ENCODE results near the gene ZMAT2.
"Not testable (repeated sequence)": the region's sequence is repeated elsewhere in the genome, so short reads cannot be mapped to it uniquely, and the experiment has no call there.

Gene ZMAT2

DNA sequence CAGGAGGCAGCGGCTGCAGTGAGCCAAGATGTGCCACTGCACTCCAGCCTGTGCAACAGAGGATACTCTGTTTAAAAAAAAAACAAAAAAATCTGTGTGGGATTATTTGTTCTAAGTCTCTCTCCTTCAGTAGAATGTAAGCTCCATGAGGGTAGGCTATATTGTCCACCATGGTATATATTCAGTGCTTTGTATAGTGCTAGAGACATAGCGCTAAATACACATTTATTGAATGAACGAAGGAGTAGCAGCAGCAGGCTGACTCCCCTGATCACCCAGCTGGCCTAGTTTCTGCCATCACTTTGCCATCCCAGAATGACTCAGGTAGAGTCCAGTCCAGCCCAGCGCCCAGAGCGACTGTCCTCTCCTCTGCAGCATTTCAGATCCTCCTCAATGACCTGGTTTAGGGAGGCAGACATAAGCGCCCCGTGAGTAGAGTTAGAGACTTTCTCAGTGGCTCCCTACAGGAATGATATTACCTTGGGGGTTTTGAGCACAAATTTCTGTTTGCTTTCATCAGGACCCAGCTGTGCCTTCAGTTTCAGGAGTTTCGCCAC, 9.8 kb upstream of the ZMAT2 start:
- Mint-ChIP-seq H3K27ac (peak overlapping the region; percentile 99), H3K36me3 (peaks cover 4% of the 10 kb centered on the region), H3K9me3 (ENCODE audit: low read depth) (no peaks in the 10 kb centered on the region), H3K4me3 (peak overlapping the region; percentile 100), H3K4me1 (ENCODE audit: low read depth) (peaks cover 44% of the 10 kb centered on the region), H3K27me3 (no peaks in the 10 kb centered on the region)

DNA sequence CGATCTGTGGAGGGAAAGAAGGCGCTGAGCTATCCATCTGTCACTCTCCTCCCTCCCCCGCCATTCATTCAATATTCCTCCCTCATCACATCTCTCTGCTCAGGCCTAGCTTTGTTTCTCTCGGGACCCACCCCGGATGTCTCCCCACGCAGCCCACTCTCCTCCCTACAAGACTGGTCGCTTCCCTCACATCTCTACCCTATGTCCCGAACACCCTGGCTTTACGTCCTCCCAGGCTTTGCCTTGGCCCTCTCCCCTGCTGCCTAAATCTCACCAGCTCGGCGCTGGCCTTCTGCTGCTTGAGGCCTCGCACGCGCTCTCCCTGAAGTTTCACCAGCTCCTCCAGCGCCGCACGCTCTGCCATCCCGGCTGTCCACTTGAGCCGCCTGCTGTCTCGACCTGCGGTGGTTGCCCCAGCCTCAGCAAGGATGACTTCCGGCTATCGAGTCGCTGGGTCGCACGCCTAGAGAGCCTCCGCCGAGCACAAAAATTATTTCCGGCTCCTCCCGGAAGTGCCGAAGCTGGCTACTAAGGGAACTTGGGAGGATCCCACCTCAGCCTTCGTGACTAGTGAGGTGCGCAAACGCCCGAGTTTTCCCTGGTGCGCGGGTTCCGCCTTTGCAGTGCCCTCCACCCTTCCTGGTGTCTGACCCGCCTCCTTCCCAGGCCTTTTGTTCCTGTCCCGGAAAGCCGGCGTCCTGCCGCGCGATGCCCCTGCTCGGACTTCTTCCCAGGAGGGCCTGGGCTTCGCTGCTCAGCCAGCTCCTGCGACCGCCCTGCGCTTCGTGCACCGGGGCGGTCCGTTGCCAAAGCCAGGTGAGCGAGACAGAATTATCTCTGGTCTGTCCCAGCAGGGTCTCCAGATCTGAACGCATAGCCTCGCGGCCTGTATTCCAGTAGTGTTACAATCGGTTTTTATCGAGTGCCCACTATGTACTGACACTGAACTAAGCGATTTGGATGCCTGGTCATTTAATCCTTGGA, 9.0 kb upstream of the ZMAT2 start, which contains the start of the genes HARS1 and HARS2:
HARS1 (minus strand) TSS at position 430 of the 984 bp plus-strand sequence; CDS start at position 364, 66 bp downstream.
HARS2 (plus strand) TSS at position 515 of the 984 bp plus-strand sequence; CDS start at position 709, 194 bp downstream.
- peak within 1 kb of the TSS; percentile 99 for H3K27ac Mint-ChIP-seq
- H3K27me3 Mint-ChIP-seq: no peaks in the 10 kb centered on the region
- H3K36me3 Mint-ChIP-seq: peaks cover 4% of the 10 kb centered on the region
- H3K4me3 Mint-ChIP-seq: peak within 1 kb of the TSS; percentile 100
- no peaks in the 10 kb centered on the region for H3K9me3 Mint-ChIP-seq (ENCODE audit: low read depth)
- H3K4me1 Mint-ChIP-seq (ENCODE audit: low read depth): peaks cover 44% of the 10 kb centered on the region

DNA sequence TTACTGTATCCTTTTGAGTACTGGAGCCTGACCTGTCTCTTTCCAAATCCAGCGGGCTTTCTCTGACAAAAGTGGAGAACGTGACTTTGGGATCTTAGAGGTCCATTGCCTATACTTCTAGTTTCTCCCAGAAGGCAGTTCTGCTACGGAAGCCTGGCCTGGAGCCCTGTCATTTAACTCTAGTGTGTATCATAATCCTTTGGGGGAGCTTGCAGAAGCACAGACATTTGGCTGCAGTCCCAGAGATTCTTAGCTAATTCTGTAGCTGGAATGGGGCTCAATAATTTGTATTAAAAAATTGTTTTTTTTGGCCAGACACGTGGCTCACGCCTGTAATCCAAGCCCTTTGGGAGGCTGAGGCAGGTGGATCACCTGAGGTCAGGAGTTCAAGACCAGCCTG, 6.0 kb upstream of the ZMAT2 start:
- Mint-ChIP-seq H3K27ac (no peak overlapping the region), H3K27me3 (no peaks in the 10 kb centered on the region), H3K4me3 (no peak overlapping the region)

DNA sequence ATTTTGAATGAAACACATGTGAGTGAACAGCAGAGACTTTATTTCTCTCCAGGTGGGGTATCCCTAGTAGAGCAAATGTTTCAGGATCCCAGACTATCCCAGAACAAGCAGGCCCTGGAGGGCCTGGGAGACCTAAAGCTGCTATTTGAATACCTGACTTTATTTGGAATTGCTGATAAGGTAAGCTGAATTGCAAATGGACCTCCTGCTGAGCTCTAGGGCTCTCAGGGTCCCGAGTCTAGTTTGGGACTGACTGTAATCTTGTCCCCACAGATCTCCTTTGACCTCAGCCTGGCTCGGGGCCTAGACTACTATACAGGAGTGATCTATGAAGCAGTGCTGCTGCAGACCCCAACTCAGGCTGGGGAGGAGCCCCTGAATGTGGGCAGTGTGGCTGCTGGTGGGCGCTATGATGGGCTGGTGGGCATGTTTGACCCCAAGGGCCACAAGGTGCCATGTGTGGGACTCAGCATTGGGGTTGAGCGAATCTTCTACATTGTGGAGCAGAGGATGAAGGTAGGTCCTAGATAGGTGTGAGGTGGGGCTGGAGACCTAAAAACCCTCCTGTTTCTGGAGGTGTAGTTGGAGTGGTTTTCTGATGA, 3.3 kb upstream of the ZMAT2 start:
- Mint-ChIP-seq H3K27me3 (no peaks in the 10 kb centered on the region), H3K4me3 (no peak overlapping the region), H3K4me1 (ENCODE audit: low read depth) (peaks cover 30% of the 10 kb centered on the region), H3K27ac (no peak overlapping the region), H3K36me3 (peaks cover 13% of the 10 kb centered on the region), H3K9me3 (ENCODE audit: low read depth) (no peaks in the 10 kb centered on the region)

More for the DNA sequence above, 6.0 kb upstream of the ZMAT2 start:
- Mint-ChIP-seq H3K4me1 (ENCODE audit: low read depth) (peaks cover 30% of the 10 kb centered on the region), H3K36me3 (peaks cover 10% of the 10 kb centered on the region), H3K9me3 (ENCODE audit: low read depth) (no peaks in the 10 kb centered on the region)

DNA sequence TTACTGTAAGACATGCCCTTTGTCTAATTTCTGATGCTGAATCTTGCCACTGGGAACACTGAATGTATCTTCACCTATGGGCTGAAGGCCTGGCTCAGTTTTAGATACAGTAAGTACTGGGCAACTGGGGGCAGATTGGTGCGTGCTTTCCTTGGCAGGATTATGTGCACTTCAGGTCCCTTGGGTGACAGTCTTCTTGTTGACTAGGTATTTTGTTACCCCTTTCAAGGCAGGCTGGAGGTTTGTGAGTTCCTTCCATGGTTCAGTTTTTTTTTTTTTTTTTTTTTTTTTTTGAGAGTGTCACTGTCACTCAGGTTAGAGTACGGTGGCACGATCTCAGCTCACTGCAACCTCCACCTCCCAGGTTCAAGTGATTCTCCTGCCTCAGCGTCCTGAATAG, 7.6 kb downstream of the ZMAT2 start:
- Mint-ChIP-seq H3K27me3 (no peaks in the 10 kb centered on the region), H3K9me3 (ENCODE audit: low read depth) (no peaks in the 10 kb centered on the region), H3K4me1 (ENCODE audit: low read depth) (peaks cover 16% of the 10 kb centered on the region), H3K27ac (peak overlapping the region; percentile 52), H3K4me3 (no peak overlapping the region), H3K36me3 (peaks cover 7% of the 10 kb centered on the region)

DNA sequence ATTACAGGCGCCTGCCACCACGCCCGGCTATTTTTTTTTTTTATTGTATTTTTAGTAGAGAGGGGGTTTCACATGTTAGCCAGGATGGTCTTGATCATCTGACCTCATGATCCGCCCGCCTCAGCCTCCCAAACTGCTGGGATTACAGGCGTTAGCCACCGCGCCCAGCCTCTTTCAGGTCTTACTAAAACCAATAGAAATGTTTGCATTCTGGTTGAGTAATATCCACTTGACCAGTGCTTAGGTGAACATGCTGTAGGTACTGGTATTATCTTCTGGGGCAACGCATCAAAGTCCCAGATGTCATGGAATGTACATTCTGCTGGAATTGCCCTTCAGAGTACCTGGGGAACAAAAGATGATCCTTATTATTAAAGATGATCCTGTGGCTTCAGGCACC, 8.5 kb downstream of the ZMAT2 start:
- not testable (repeated sequence) for H3K9me3 Mint-ChIP-seq (ENCODE audit: low read depth); H3K4me3 Mint-ChIP-seq; H3K36me3 Mint-ChIP-seq; H3K27me3 Mint-ChIP-seq
- Mint-ChIP-seq H3K4me1 (ENCODE audit: low read depth) (peaks cover 19% of the 10 kb centered on the region), H3K27ac (peak overlapping the region; percentile 46)

DNA sequence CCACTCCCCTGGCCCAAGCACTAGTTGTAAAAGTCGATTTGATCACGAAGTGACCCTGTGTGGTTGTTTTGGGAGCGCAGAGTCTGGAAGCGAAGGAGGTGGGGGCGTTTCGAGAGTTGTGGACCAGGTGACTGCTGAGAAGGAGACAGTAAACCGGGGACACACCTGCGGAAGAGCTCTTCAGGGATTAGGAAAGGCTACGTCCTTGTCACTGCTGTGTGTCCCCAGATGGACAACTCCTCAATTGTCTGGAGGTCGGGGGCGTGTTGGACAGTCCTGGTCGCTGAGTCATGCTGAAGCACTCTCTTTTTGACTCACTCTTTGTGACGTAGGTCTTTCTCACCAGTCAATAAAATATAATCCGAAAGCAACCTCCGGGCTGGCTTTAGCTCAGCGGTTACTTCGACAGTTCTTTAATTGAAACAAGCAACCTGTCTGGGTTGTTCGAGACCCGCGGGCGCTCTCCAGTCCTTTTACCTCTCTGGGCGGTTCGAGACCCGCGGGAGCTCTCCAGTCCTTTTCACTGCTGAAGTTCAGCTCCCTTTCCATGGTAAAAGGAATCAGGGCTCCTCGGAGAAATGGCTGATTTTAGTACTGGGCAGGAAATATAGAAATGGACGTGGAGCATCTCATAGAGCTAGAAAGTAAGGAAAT, 10.8 kb downstream of the ZMAT2 start:
- Mint-ChIP-seq H3K36me3 (peaks cover 3% of the 10 kb centered on the region), H3K4me1 (ENCODE audit: low read depth) (peaks cover 19% of the 10 kb centered on the region), H3K27me3 (no peaks in the 10 kb centered on the region), H3K4me3 (peak overlapping the region; percentile 98), H3K27ac (peak overlapping the region; percentile 95), H3K9me3 (ENCODE audit: low read depth) (no peaks in the 10 kb centered on the region)

DNA sequence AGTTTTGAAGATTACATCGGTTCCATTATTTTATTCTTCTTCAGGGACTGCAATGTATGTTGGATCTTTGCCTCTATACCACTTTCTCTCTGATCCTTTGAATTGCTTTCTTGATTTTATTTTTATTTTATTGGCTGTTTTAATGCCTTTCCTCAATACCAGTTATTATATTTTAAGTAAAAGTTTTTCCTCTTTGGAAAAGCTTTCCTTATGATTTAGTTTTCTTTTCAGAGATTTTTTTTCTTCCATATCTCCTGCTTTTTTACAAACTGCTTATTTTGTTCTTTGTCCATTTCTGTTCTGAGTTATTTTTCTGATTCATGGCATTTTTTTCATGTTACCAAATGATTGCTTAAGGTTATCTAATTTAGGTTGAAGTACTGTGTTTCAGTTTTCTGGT, 11.5 kb downstream of the ZMAT2 start:
- peak overlapping the region; percentile 95 for H3K27ac Mint-ChIP-seq
- H3K27me3 Mint-ChIP-seq: no peaks in the 10 kb centered on the region
- H3K36me3 Mint-ChIP-seq: no peaks in the 10 kb centered on the region
- H3K4me3 Mint-ChIP-seq: peak overlapping the region; percentile 98
- peaks cover 19% of the 10 kb centered on the region for H3K4me1 Mint-ChIP-seq (ENCODE audit: low read depth)
- H3K9me3 Mint-ChIP-seq (ENCODE audit: low read depth): no peaks in the 10 kb centered on the region

DNA sequence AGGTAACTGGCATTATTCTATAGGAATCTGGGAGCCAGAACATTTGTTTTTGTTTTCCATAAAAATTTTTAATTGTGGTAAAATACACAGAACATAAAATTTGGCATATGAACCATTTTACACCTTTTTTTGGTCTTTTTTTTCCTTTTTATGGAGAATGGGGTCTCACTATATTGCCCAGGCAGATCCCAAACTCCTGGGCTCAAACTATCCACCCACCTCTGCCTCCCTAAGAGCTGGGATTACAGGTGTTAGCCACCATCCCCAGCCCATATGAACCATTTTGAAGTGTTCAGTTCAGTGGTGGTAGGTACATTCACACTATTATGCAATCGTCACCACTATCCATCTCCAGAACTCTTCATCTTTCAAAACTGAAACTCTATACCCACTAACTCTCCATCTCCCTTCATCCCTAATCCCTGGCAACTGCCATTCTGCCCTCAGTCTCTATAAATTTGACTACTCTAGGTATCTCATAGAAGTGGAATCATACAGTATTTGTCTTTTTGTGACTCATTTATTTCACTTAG, 13.4 kb downstream of the ZMAT2 start:
- Mint-ChIP-seq H3K4me1 (ENCODE audit: low read depth) (peaks cover 19% of the 10 kb centered on the region), H3K36me3 (no peaks in the 10 kb centered on the region), H3K27ac (no peak overlapping the region)

DNA sequence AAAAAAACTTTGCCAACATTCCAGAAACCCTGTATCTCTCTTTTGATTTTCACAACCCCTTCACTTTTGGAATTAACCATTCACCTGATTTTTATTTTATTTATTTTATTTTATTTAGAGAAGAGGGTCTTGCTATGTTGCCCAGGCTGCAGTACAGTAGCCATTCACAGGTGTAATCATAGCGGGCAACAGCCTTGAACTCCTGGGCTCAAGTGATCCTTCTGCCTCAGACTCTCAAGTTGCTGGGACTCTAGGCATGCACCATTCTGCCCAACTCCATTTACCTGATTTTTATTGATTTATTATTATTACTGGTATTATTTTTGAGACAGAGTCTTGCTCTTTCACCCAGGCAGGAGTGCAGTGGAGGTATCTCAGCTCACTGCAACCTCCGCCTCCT, 16.0 kb downstream of the ZMAT2 start:
- not testable (repeated sequence) for H3K27ac Mint-ChIP-seq; H3K4me1 Mint-ChIP-seq (ENCODE audit: low read depth); H3K36me3 Mint-ChIP-seq; H3K4me3 Mint-ChIP-seq; H3K27me3 Mint-ChIP-seq; H3K9me3 Mint-ChIP-seq (ENCODE audit: low read depth)

More for the DNA sequence above, 13.4 kb downstream of the ZMAT2 start:
- H3K9me3 Mint-ChIP-seq (ENCODE audit: low read depth): no peaks in the 10 kb centered on the region
- no peak overlapping the region for H3K4me3 Mint-ChIP-seq
- no peaks in the 10 kb centered on the region for H3K27me3 Mint-ChIP-seq

DNA sequence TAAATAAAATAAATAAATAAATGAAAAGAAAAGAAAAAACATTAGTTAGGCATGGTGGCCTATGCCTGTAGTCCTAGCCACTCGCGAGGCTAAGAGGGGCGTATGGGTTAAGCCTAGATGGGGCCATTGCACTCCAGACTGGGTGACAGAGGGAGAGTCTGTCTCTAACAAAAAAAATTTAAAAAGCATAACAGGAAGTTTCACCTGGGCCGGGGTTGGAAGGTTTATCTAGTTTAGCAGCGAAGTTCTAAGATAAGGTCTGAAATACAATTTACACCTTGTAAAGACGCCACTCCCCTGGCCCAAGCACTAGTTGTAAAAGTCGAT, 18.0 kb downstream of the ZMAT2 start:
- Mint-ChIP-seq H3K36me3 (no peaks in the 10 kb centered on the region), H3K9me3 (ENCODE audit: low read depth) (no peaks in the 10 kb centered on the region), H3K4me1 (ENCODE audit: low read depth) (peaks cover 2% of the 10 kb centered on the region), H3K4me3 (no peak overlapping the region), H3K27me3 (peaks cover 5% of the 10 kb centered on the region), H3K27ac (no peak overlapping the region)

DNA sequence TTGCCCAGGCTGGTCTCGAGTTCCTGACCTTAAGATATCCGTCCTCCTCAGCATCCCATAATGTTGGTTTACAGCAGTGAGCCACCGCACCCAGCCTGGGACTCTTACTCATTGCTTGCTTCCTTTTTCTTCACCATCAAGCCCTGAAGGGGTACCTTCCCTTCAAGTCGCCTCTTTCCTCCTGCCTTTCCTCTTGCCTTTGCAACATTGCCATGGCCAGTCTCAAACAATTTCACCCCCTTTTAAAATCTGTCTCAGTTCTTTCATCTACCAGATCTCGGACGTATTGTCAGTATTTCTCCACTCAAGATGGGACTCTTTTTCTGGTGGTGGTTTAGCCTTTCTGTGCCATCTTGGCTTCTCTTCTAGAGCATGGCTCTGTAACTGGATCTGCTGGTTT, 20.5 kb downstream of the ZMAT2 start:
- H3K36me3 Mint-ChIP-seq; H3K27ac Mint-ChIP-seq; H3K4me1 Mint-ChIP-seq (ENCODE audit: low read depth); H3K4me3 Mint-ChIP-seq; H3K27me3 Mint-ChIP-seq; H3K9me3 Mint-ChIP-seq (ENCODE audit: low read depth): not testable (repeated sequence)

DNA sequence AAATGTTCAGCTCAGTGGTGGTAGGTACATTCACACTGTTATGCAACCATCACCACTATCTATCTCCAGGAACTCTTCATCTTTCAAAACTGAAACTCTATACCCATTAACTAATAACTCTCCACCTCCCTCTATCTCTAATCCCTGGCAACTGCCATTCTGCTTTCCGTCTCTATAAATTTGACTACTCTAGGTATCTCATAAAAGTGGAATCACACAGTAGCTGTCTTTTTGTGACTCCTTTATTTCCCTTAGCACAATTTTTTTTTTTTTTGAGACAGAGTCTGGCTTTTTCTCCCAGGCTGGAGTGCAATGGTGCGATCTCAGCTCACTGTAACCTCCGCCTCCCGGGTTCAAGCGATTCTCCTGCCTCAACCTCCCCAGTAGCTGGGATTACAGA, 21.1 kb downstream of the ZMAT2 start:
- H3K36me3 Mint-ChIP-seq; H3K4me3 Mint-ChIP-seq; H3K27ac Mint-ChIP-seq; H3K4me1 Mint-ChIP-seq (ENCODE audit: low read depth); H3K9me3 Mint-ChIP-seq (ENCODE audit: low read depth); H3K27me3 Mint-ChIP-seq: not testable (repeated sequence)

DNA sequence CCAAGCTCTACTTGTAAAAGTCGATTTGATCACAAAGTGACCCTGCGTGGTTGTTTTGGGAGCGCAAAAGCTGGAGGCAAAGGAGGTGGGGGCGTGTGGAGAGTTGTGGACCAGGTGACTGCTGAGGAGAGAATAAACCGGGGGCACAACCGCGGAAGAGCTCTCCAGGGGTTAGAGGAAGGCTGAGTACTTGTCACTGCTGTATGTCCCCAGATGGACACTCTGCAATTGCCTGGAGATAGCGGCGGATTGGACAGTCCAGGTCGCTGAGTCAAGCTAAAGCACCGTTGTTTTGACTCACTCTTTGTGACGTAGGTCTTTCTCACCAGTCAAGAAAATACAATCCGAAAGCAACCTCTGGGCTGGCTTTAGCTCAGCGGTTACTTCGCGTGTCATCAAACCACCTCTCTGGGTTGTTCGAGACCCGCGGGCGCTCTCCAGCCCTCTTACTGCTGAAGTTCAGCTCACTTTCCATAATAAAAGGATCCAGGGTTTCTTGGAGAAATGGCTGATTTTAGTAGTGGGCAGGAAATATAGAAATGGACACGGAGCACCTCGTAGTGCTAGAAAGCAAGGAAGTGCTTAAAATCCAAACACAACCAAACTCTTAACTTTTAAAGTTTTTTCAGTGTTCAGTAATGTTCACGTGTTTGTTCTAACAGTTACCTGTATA, 25.7 kb downstream of the ZMAT2 start:
- H3K36me3 Mint-ChIP-seq: no peaks in the 10 kb centered on the region
- H3K4me3 Mint-ChIP-seq: peak overlapping the region; percentile 86
- H3K9me3 Mint-ChIP-seq (ENCODE audit: low read depth): no peaks in the 10 kb centered on the region
- H3K27ac Mint-ChIP-seq: peak overlapping the region; percentile 83
- H3K27me3 Mint-ChIP-seq: peaks cover 10% of the 10 kb centered on the region
- H3K4me1 Mint-ChIP-seq (ENCODE audit: low read depth): peaks cover 8% of the 10 kb centered on the region

Measured in activated naive CD8-positive, alpha-beta T cell (primary cell).